SK-N-MC (cell line): ENCODE measurements around the gene LTA.
A peak's percentile ranks its signal among the peaks of the same experiment; 100 is the strongest.

Experiments
- DNase-seq: peaks from one replicate; pipeline ENCODE4 v3.0.0-alpha.2; 2011; ENCODE audit warnings: low read depth, low spot score
- H3K27ac ChIP-seq: fragments of 200-600 bp; sonication (generic); 2 replicates; pipeline ENCODE4 v1.5.1; 2016; ENCODE audit warnings: mixed run types
- H3K36me3 ChIP-seq: fragments of 200-600 bp; sonication (generic); 2 replicates; pipeline ENCODE4 v1.6.1; 2017; ENCODE audit warnings: antibody characterized with exemption, low read length, mixed read lengths; ENCODE audit not compliant: insufficient read depth
- H3K4me3 ChIP-seq: fragments of 200-600 bp; sonication (generic); 2 replicates; pipeline ENCODE4 v1.5.1; 2016
- H3K9ac ChIP-seq: fragments of 200-600 bp; sonication (generic); 2 replicates; pipeline ENCODE4 v1.8.0; 2017; ENCODE audit warnings: mixed run types, mixed read lengths; ENCODE audit not compliant: insufficient read length
- H3K9me3 ChIP-seq: fragments of 200-600 bp; sonication (generic); 2 replicates; pipeline ENCODE4 v1.6.1; 2017; ENCODE audit warnings: low read depth, mild to moderate bottlenecking, antibody characterized with exemption, low read length, moderate library complexity, mixed read lengths
- EZH2 ChIP-seq: fragments of 200-600 bp; sonication (generic); IDR thresholded peaks from one replicate; pipeline ENCODE4 v1.6.1; 2017; ENCODE audit warnings: antibody characterized with exemption
- FOXP2 ChIP-seq: optimal IDR thresholded peaks from 2 replicates; pipeline ENCODE3; 2011; ENCODE audit warnings: mild to moderate bottlenecking, moderate library complexity; ENCODE audit not compliant: insufficient read depth; ENCODE audit errors: extremely low read length, control extremely low read depth
- POLR2AphosphoS5 ChIP-seq: IDR thresholded peaks from 2 replicates; pipeline ENCODE4 v1.6.1; 2012; ENCODE audit warnings: mild to moderate bottlenecking, low read depth, low read length, borderline replicate concordance

LTA gene

DNA sequence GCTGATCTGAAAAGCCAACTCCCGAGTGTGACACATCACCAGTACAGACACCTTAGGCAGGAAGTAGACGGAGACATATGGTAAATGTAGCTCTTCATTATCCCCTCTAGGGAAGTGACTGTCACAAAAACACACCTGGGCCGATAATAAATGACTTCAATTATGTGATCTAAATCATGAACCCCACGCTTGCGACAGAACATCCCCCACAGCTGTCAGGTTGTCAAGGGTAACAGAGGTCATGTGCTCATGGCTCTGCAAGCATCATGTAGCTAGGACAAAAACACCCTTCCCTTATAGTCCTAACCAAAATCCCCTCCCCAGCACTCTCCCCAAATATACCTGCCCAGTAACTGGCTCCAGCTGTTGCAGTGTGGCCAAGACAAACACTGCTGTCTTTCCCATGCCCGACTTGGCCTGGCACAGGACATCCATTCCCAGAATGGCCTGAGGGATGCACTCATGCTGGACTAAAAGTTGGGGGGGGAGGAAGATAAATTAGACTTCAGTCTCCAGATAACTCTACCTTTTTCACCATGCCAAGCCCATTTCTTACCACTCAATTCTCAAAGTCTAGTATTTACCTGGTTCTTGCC is 33.2 kb upstream of the LTA start:
- no peak for DNase-seq
- Histone ChIP-seq H3K36me3 (peaks cover 72% of the 10 kb centered on the region), H3K27ac (no peak overlapping the region), H3K9me3 (no peaks in the 10 kb centered on the region), H3K9ac (peak overlapping the region; percentile 99), H3K4me3 (peak overlapping the region; percentile 91)
- TF ChIP-seq FOXP2, result no peak
- peak; percentile 38; the same call in 1 of the 2 replicates for TF ChIP-seq POLR2AphosphoS5

GRCh38 chr6:31540640-31541039 is 31.4 kb upstream of the LTA start:
- Histone ChIP-seq H3K9me3 (no peaks in the 10 kb centered on the region), H3K4me3 (peak overlapping the region; percentile 91), H3K36me3 (peaks cover 54% of the 10 kb centered on the region), H3K9ac (peak overlapping the region; percentile 99), H3K27ac (peak overlapping the region; percentile 96)
- no peak; the same call in 1 of the 2 replicates for TF ChIP-seq POLR2AphosphoS5
- no peak for TF ChIP-seq FOXP2
- TF ChIP-seq EZH2, result no peak
- DNase-seq, result no peak

DNA sequence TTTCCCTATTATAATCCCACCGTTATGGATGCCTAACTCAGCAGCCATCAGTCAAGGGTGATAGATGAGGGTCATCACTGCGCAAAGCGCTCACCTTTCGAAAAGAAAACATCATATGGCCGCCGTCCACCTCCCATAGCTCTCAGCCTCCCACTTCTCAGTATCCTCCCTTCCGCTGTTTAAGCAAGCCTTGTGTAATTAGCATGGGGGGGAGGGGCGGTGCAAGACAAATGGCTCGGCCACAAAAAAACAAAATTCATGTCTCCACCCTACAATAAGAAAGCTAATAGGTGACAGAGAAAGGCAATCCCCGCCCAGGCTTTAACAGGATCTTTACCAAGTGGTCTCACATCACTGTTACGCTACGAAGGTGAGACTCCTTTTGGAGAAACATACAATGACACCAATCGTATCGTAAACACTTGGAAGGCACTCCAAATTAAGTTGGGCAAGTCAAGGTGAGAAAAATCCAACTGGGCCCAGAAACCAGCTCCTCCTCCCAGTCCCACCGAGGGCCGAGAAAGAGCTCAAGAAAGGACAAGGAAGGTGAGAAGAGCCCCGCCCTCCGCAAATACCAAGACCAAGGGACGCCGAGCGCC is 30.9 kb upstream of the LTA start:
- H3K27ac ChIP-seq, result peak overlapping the region; percentile 96
- H3K36me3 ChIP-seq, result peaks cover 49% of the 10 kb centered on the region
- no peak for DNase-seq
- peak overlapping the region; percentile 99 for H3K9ac ChIP-seq
- TF ChIP-seq POLR2AphosphoS5, result no peak
- no peaks in the 10 kb centered on the region for H3K9me3 ChIP-seq
- peak overlapping the region; percentile 91 for H3K4me3 ChIP-seq

- no peaks in the 10 kb centered on the region for H3K9me3 ChIP-seq
- peaks cover 42% of the 10 kb centered on the region for H3K36me3 ChIP-seq
- DNase-seq, result peak; percentile 98
- peak within 1 kb of the TSS; percentile 96 for H3K27ac ChIP-seq
- peak within 1 kb of the TSS; percentile 91 for H3K4me3 ChIP-seq
- TF ChIP-seq FOXP2 (no peak), POLR2AphosphoS5 (peak; percentile 96)
- peak within 1 kb of the TSS; percentile 99 for H3K9ac ChIP-seq
Observed at GRCh38 chr6:31541658-31542521, 30.2 kb upstream of the LTA start, which contains the start of gene DDX39B. Gene DDX39B (minus strand): TSS chr6:31542003. CDS start chr6:31540532, 1,471 bp downstream.

- TF ChIP-seq FOXP2 (no peak), EZH2 (no peak), POLR2AphosphoS5 (no peak)
- DNase-seq, result no peak
- H3K9me3 ChIP-seq, result no peaks in the 10 kb centered on the region
- H3K27ac ChIP-seq, result no peak overlapping the region
- no peak overlapping the region for H3K9ac ChIP-seq
- no peak overlapping the region for H3K4me3 ChIP-seq
- H3K36me3 ChIP-seq, result peaks cover 25% of the 10 kb centered on the region
Observed at GRCh38 chr6:31543639-31544038, 28.4 kb upstream of the LTA start.

DNA sequence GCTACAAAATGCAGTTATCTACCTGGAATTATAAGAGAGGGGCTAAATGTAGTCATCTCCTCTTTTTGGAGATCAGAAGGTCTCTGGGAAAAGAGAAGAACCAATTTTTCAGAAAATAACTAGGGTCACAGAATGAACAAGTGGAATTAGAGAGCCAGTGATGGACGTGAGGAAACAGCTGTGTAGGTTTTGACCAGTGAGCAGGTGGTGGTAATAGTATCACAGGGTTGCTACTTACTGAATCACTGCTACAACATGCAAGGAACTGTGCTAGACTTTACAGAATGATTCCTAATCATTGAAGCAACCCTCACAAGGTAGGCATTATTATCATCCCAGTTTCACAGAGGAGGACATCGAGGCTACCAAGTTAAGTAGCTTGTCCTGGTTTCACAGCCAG is 27.4 kb upstream of the LTA start:
- Histone ChIP-seq H3K36me3 (peaks cover 25% of the 10 kb centered on the region), H3K27ac (no peak overlapping the region), H3K9ac (no peak overlapping the region), H3K9me3 (no peaks in the 10 kb centered on the region), H3K4me3 (no peak overlapping the region)
- no peak for TF ChIP-seq EZH2
- TF ChIP-seq POLR2AphosphoS5, result no peak
- no peak for TF ChIP-seq FOXP2
- no peak for DNase-seq

GRCh38 chr6:31545291-31545690 is 26.8 kb upstream of the LTA start:
- H3K9me3 ChIP-seq, result no peaks in the 10 kb centered on the region
- DNase-seq, result no peak
- H3K9ac ChIP-seq, result no peak overlapping the region
- no peak overlapping the region for H3K27ac ChIP-seq
- TF ChIP-seq POLR2AphosphoS5 (no peak), FOXP2 (no peak), EZH2 (no peak)
- no peak overlapping the region for H3K4me3 ChIP-seq
- H3K36me3 ChIP-seq, result peaks cover 22% of the 10 kb centered on the region

GRCh38 chr6:31546339-31546957 is 25.6 kb upstream of the LTA start, which contains the start of gene ATP6V1G2:
Gene ATP6V1G2 (minus strand): TSS chr6:31546608. CDS start chr6:31546559, 49 bp downstream.
- H3K27ac ChIP-seq, result peak within 1 kb of the TSS; percentile 92
- H3K9ac ChIP-seq, result peak within 1 kb of the TSS; percentile 91
- TF ChIP-seq POLR2AphosphoS5 (no peak), EZH2 (no peak), FOXP2 (no peak)
- H3K4me3 ChIP-seq, result peak within 1 kb of the TSS; percentile 86
- DNase-seq, result peak; percentile 82
- no peaks in the 10 kb centered on the region for H3K9me3 ChIP-seq
- H3K36me3 ChIP-seq, result peaks cover 19% of the 10 kb centered on the region; the same call in 1 of the 2 replicates
